Suprapubic skin (tissue), 3 donors: ENCODE measurements around the gene TMEM225.

ENCODE experiments used
- POLR2A ChIP-seq, 2 donors: fragments of 450-650 bp; IDR thresholded peaks; one replicate each; pipeline ENCODE4 v1.6.1; 2017; ENCODE audit warnings: antibody characterized with exemption in 2 of 2, mild to moderate bottlenecking in 2 of 2, moderate library complexity in 2 of 2
- TF ChIP-seq, protein P1 (sequence below), 2 donors: fragments of 200-600 bp in 1 of 2; fragments of 450-650 bp in 1 of 2; sonication (generic) in 1 of 2; IDR thresholded peaks; one replicate each; pipeline ENCODE4 v1.5.1; 2016 to 2019; ENCODE audit warnings: antibody characterized with exemption in 2 of 2, mild to moderate bottlenecking in 1 of 2, moderate library complexity in 1 of 2

DNA sequence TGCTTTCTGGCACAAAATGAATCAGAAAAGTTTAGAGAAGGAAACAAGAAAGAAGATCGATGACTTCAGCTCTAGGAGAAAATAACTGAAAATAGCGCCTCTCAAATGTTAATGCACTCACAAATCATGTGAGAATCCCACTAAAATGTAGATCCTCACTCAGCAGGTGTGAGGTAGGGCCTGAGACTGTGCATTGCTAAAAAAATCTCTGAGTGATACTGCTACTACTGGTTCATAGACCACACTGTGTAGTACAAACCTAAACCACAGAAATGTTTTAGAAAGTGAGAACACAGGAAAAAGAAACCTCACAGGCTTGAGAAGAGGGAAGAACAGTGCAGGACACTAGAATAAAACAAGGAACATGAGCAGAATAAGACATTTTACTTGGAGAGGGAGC, 18.5 kb upstream of the TMEM225 start:
- no peak for TF ChIP-seq POLR2A (IDR thresholded peaks at IDR 0.05)
- TF ChIP-seq, protein P1, sequence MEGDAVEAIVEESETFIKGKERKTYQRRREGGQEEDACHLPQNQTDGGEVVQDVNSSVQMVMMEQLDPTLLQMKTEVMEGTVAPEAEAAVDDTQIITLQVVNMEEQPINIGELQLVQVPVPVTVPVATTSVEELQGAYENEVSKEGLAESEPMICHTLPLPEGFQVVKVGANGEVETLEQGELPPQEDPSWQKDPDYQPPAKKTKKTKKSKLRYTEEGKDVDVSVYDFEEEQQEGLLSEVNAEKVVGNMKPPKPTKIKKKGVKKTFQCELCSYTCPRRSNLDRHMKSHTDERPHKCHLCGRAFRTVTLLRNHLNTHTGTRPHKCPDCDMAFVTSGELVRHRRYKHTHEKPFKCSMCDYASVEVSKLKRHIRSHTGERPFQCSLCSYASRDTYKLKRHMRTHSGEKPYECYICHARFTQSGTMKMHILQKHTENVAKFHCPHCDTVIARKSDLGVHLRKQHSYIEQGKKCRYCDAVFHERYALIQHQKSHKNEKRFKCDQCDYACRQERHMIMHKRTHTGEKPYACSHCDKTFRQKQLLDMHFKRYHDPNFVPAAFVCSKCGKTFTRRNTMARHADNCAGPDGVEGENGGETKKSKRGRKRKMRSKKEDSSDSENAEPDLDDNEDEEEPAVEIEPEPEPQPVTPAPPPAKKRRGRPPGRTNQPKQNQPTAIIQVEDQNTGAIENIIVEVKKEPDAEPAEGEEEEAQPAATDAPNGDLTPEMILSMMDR (IDR thresholded peaks at IDR 0.05) = no peak
